Duodenal mucosa (tissue), 2 donors: ENCODE data around the gene CLEC16A.

Experiments used
- H3K27ac ChIP-seq: one replicate; pipeline ENCODE4 v1.7.0; 2013; ENCODE audit warnings: low read depth, low read length
- H3K27me3 ChIP-seq, 2 donors: one replicate each; pipeline ENCODE4 v1.7.0; 2013; ENCODE audit warnings: low read length in 2 of 2, control low read depth in 1 of 2; ENCODE audit not compliant: insufficient read depth in 2 of 2, control insufficient read depth in 1 of 2
- H3K36me3 ChIP-seq, 2 donors: one replicate each; pipeline ENCODE4 v1.7.0; 2013; ENCODE audit warnings: low read length in 2 of 2, control low read depth in 1 of 2; ENCODE audit not compliant: insufficient read depth in 2 of 2, control insufficient read depth in 1 of 2
- H3K4me1 ChIP-seq, 2 donors: one replicate each; pipeline ENCODE4 v1.7.0; 2013; ENCODE audit warnings: low read length in 2 of 2, control low read depth in 1 of 2; ENCODE audit not compliant: insufficient read depth in 2 of 2, control insufficient read depth in 1 of 2
- H3K4me3 ChIP-seq, 2 donors: one replicate each; pipeline ENCODE4 v1.7.0; 2013; ENCODE audit warnings: low read length in 2 of 2, low read depth in 1 of 2
- H3K9ac ChIP-seq, 2 donors: one replicate each; pipeline ENCODE4 v1.7.0; 2013; ENCODE audit warnings: low read length in 2 of 2, low read depth in 1 of 2
- H3K9me3 ChIP-seq, 2 donors: one replicate each; pipeline ENCODE4 v1.7.0; 2013; ENCODE audit warnings: low read length in 2 of 2, control low read depth in 1 of 2; ENCODE audit not compliant: control insufficient read depth in 1 of 2

The CLEC16A gene

DNA sequence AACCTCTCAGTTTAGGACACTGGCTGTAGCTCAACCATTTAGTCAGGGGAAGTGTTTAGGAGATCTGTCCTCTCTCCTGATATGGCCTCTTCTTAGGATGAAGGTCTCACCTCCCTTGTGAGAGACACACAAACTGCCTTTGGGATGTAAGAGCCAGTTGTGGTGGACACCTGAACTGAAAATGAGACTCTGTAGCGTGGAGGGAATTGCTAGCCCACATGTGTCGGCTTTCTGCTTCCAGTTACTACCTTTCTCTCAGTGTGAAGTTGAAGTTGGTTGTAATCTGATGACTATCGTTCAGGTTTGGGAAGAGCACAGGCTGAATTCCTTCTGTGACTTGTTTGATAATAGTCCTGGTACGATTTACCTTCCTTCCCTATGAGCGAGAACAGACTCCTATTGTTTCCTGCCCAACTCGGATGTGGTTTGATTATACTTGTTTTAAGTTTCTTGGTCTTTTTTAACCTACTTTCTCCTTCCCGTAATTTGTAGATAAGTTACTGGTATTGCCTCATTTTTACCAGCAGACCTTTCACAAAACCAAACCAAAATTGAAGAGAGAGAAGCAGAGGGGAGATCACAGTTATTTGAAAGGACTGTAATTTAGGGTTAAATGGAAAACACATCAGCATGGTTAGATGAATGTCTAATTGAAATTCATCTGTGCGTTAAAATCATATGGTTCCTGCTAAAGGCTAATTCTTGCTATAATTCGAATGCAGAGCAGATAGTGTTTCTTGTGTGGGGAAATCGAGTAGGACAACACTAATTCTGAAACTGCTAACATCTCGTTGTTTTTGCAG, 43.2 kb downstream of the CLEC16A start:
- no peaks in the 10 kb centered on the region for H3K27me3 ChIP-seq
- no peaks in the 10 kb centered on the region for H3K9me3 ChIP-seq
- no peak overlapping the region for H3K4me3 ChIP-seq
- peaks cover 3 to 37% of the 10 kb centered on the region in 2 donors for H3K36me3 ChIP-seq
- H3K27ac ChIP-seq: no peak overlapping the region
- peaks cover 0 to 13% of the 10 kb centered on the region in 2 donors for H3K4me1 ChIP-seq
- no peak overlapping the region for H3K9ac ChIP-seq

DNA sequence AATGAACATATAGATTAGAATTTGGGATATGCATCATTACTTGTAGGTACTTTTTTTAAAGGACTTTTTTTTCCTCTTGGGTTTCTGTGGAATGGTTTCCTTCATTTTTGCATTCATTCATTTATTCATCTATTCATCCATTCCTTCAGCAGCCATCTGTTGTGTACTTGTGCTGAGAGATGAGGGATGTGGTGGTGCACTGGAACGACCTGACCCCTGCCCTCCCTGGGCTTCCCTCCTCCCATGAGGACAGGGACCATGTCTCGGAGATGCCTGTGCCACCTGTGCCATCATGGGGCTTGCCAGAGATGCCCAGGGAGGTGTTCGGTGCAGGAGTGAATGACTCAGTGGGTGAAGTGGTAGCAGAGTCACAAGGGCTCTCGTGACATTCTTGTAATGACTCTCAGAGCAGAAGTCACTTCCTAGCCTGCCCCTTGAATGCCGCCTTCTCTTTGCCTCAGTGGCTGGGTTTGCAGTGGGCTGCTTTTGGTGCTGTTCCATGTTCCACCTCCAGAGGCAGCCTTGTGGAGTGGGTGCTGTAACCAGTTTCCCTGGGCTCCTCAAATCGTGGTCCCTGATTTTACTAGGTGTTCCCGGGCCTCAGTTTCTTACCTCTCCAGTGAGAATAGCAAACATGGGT, 43.9 kb downstream of the CLEC16A start:
- Histone ChIP-seq H3K27ac (no peak overlapping the region), H3K4me1 (peaks cover 0 to 12% of the 10 kb centered on the region in 2 donors), H3K36me3 (peaks cover 0 to 31% of the 10 kb centered on the region in 2 donors), H3K27me3 (no peaks in the 10 kb centered on the region), H3K4me3 (no peak overlapping the region), H3K9me3 (no peaks in the 10 kb centered on the region), H3K9ac (no peak overlapping the region)

DNA sequence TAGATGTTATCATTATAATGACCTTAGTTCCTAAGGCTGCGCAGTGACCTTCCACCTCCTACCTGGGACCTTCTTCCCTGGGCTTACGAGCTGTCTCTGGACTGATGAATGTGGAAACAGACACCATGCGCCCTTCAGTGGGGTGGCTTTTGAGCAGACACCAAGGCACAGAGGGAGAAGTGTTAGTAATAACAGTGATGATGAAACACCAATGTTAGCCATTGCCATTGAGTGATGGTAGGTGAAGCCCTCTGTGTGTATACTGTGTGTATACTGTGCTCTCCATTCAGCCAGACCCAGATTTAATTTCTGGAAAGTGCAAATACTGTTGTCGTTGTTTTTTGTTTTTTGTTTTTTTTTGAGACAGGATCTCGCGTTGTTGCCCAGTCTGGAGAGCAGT, 44.5 kb downstream of the CLEC16A start:
- Histone ChIP-seq H3K4me3 (no peak overlapping the region), H3K27me3 (no peaks in the 10 kb centered on the region), H3K9ac (no peak overlapping the region), H3K36me3 (peaks cover 2 to 28% of the 10 kb centered on the region in 2 donors), H3K9me3 (no peaks in the 10 kb centered on the region), H3K27ac (no peak overlapping the region), H3K4me1 (peaks cover 0 to 12% of the 10 kb centered on the region in 2 donors)

DNA sequence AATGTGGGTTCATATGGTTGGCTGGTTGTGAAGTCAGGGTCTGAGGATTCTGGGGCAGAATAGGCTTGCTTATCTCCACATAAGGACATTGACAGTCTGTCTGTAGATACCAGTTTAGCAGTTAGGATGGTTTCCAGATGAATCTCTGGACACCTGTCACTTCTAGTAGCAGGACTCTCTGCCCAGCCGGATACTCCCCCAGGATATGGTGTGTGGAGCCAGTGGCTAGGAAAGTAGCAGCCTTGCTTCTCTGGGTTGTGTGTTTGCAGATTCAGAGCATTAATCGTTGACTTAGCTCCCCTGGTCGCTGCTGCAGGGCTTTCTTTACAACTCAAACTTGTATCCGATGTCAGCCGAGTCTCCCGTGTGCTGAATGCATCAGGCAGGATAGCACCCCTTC, 45.2 kb downstream of the CLEC16A start:
- Histone ChIP-seq H3K27ac (no peak overlapping the region), H3K4me3 (no peak overlapping the region), H3K36me3 (peaks cover 4 to 30% of the 10 kb centered on the region in 2 donors), H3K27me3 (no peaks in the 10 kb centered on the region), H3K4me1 (peaks cover 0 to 12% of the 10 kb centered on the region in 2 donors), H3K9ac (no peak overlapping the region), H3K9me3 (no peaks in the 10 kb centered on the region)

DNA sequence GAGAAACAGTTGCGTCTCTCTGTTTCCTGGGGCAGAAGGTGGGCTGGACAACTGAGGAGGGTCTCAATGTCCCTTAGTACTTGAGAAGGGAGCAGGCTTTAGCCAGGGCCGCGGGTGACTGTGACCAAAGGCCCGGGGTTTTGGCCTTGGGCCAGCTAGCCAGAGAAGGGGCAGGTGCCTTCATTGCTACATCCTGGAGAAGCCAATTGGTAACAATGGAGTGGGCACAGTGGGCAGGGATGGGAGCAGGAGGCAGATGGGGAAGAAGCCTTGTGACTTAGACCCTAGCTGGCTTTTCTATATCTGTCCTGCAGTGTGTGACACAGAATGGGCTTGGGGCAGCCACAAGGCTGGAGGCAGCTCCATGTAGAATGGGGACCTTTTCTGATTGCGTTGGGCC, 46.0 kb downstream of the CLEC16A start:
- Histone ChIP-seq H3K36me3 (peaks cover 4 to 33% of the 10 kb centered on the region in 2 donors), H3K4me3 (no peak overlapping the region), H3K9ac (no peak overlapping the region), H3K4me1 (peaks cover 0 to 12% of the 10 kb centered on the region in 2 donors), H3K27ac (no peak overlapping the region), H3K9me3 (no peaks in the 10 kb centered on the region), H3K27me3 (no peaks in the 10 kb centered on the region)

DNA sequence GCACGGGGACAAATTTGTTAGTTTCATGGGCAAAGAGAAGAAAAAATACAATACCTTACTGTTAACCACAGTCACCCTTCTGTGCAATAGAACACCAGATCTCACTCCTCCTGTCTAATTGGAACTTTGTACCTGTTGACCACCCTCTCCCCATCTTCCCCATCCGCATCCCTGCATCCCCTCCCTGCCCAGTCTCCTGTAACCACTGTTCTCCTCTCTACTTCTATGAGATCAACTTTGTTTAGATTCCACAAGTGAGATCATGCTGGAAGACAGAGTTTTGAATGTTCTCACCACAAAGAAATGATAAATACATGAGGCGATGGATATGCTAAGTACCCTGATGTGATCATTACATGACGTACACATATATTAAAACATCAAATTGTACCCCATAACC, 47.7 kb downstream of the CLEC16A start:
- Histone ChIP-seq H3K27me3 (no peaks in the 10 kb centered on the region), H3K9ac (no peak overlapping the region), H3K4me3 (no peak overlapping the region), H3K4me1 (peaks cover under 1 to 12% of the 10 kb centered on the region in 2 donors), H3K27ac (no peak overlapping the region), H3K36me3 (peaks cover 4 to 36% of the 10 kb centered on the region in 2 donors), H3K9me3 (no peaks in the 10 kb centered on the region)

DNA sequence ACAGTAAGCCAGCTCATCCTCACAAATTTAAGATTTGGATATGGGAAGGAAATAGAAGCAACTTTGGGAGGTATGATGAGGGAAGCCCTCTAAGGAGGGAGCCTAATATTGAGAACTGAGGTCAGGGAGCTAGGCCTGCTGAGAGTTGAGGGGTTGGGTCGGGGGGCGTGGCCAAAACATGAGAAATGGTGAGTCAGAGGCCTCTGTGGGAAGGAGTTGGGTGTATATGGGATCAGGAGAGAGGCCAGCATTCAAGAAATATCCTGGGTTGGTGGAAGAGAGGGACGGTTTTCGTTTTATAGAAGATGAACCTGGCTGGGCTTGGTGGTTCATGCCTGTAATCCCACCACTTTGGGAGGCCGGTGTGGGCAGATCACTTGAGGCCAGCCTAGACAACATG, 48.4 kb downstream of the CLEC16A start:
- Histone ChIP-seq H3K36me3 (peaks cover 4 to 32% of the 10 kb centered on the region in 2 donors), H3K27ac (no peak overlapping the region), H3K4me1 (peaks cover 6 to 13% of the 10 kb centered on the region in 2 donors), H3K9me3 (no peaks in the 10 kb centered on the region), H3K27me3 (no peaks in the 10 kb centered on the region), H3K9ac (no peak overlapping the region), H3K4me3 (no peak overlapping the region)

DNA sequence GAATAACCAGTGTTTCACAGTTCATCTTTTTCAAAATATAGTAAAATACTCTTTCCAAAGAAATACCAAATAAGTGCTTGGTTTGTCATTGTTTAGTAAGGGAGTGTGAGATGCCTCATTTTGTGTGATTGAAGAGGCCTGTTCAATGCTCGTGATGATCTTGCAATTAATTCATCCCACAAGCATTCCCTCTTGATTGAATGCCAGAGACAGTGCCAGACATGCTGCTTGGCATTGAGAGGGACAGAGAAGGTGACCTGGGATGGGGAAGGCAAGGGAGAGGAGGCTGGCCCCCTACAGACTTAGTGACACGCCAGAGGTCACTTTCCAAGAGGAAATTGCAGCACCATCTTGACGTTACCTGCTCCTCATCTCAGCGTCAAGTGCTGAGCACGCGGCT, 49.3 kb downstream of the CLEC16A start:
- H3K4me1 ChIP-seq: peaks cover 11 to 15% of the 10 kb centered on the region in 2 donors
- no peak overlapping the region for H3K9ac ChIP-seq
- H3K4me3 ChIP-seq: no peak overlapping the region
- no peaks in the 10 kb centered on the region for H3K27me3 ChIP-seq
- peaks cover 4 to 23% of the 10 kb centered on the region in 2 donors for H3K36me3 ChIP-seq
- no peak overlapping the region for H3K27ac ChIP-seq
- H3K9me3 ChIP-seq: no peaks in the 10 kb centered on the region

DNA sequence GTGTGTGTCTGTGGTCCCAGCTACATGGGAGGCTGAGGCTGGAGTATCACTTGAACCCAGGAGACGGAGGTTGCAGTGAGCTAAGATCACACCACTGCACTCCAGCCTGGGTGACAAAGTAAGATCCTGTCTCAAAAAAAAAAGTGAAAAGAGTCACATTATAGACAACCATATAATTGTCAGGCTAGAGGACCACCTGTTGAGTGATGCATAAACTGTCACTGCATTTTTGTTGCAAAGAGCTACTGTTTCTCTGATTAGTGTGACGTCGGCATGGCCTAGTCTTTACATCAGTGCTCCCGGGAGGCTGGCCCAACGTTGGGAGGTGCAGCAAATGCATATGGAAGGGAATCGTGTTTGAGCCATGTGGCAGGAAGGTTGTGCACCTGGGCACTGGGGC, 50.2 kb downstream of the CLEC16A start:
- H3K27ac ChIP-seq: no peak overlapping the region
- peaks cover 4 to 22% of the 10 kb centered on the region in 2 donors for H3K36me3 ChIP-seq
- no peak overlapping the region for H3K9ac ChIP-seq
- no peaks in the 10 kb centered on the region for H3K27me3 ChIP-seq
- no peak overlapping the region for H3K4me3 ChIP-seq
- peaks cover 11 to 15% of the 10 kb centered on the region in 2 donors for H3K4me1 ChIP-seq
- no peaks in the 10 kb centered on the region for H3K9me3 ChIP-seq

DNA sequence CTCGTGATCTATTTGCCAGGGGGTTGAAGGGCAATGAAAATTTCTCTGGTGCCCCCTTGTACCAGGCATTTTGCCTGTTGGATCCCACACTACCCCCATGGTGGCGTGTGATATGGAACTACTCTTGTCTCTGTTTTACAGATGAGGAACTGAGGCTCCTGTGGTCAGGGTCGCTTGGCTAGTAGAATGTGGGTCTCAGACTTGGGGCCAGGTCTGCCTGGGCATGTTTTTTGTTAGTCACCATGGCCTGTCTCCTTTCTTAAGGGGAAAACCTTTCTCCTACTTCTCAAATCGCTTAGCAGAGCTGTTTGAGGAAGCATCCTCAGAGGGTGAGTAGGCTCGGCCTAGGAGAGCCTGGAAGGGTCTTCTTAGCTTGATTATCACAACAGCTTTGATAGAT, 51.2 kb downstream of the CLEC16A start:
- no peaks in the 10 kb centered on the region for H3K27me3 ChIP-seq
- H3K4me1 ChIP-seq: peaks cover 11 to 15% of the 10 kb centered on the region in 2 donors
- H3K27ac ChIP-seq: no peak overlapping the region
- H3K9ac ChIP-seq: no peak overlapping the region
- H3K9me3 ChIP-seq: no peaks in the 10 kb centered on the region
- H3K4me3 ChIP-seq: no peak overlapping the region
- H3K36me3 ChIP-seq: peaks cover 4 to 22% of the 10 kb centered on the region in 2 donors
